Fibroblast of mammary gland (primary cell): ENCODE results near the gene CDH15.

Experiments
- DNase-seq: peaks from one replicate; pipeline ENCODE4 v3.0.0-alpha.2; 2010; ENCODE audit warnings: low read depth
- H3K4me3 ChIP-seq: 2 replicates; pipeline ENCODE4 v1.5.1; 2011; ENCODE audit warnings: low read depth, mild to moderate bottlenecking, low read length, moderate library complexity; ENCODE audit not compliant: control insufficient read depth
- CTCF ChIP-seq: conservative IDR thresholded peaks from 2 replicates; pipeline ENCODE4 v1.5.1; 2011; ENCODE audit warnings: low read depth, low read length, inconsistent platforms; ENCODE audit not compliant: control insufficient read depth, insufficient read depth

CDH15 gene

GRCh38 chr16:89167425-89167941 is 4.1 kb upstream of the CDH15 start:
- H3K4me3 ChIP-seq: no peak overlapping the region
- peak; percentile 68 for DNase-seq
- TF ChIP-seq CTCF: peak; percentile 74

GRCh38 chr16:89168381-89169189 is 3.0 kb upstream of the CDH15 start:
- no peak for DNase-seq
- H3K4me3 ChIP-seq: no peak overlapping the region
- peak; percentile 19 for TF ChIP-seq CTCF

- no peak for TF ChIP-seq CTCF
- DNase-seq: no peak
- H3K4me3 ChIP-seq: no peak overlapping the region
Observed at GRCh38 chr16:89169778-89170177, 1.8 kb upstream of the CDH15 start.

GRCh38 chr16:89170346-89171215 is 967 bp upstream of the CDH15 start:
- no peak overlapping the region for H3K4me3 ChIP-seq
- no peak for TF ChIP-seq CTCF
- DNase-seq: no peak

GRCh38 chr16:89172171-89172527 is 601 bp downstream of the CDH15 start:
- no peak for DNase-seq
- no peak overlapping the region for H3K4me3 ChIP-seq
- no peak for TF ChIP-seq CTCF

- no peak for TF ChIP-seq CTCF
- DNase-seq: no peak
- no peak overlapping the region for H3K4me3 ChIP-seq
Observed at GRCh38 chr16:89172528-89173173, 1.1 kb downstream of the CDH15 start.
